Measurements from ENCODE around the gene PNPLA8. TPM values are rescaled to one million over a fixed set of nuclear protein-coding genes. Genes with fewer than 3 reads are reported as not detected.
A peak's percentile ranks its signal among the peaks of the same experiment; 100 is the strongest.

PNPLA8 gene
- polyA plus RNA-seq, 3 donors, result 10.2 to 80.0 (median 55.5) TPM

- peak overlapping the region; percentile 96 to 100 for H3K27ac ChIP-seq (ENCODE audit: low read depth in 1 of 2, low read length in 2 of 2)
- H4K20me1 ChIP-seq (ENCODE audit: insufficient read depth, low read length), result peaks cover 32% of the 10 kb centered on the region
- WGBS (ENCODE audit: insufficient coverage), result no CpG with 5 or more reads among the region's 3 CpGs
- peaks cover 23 to 34% of the 10 kb centered on the region in 2 donors for H3K4me1 ChIP-seq (ENCODE audit: control insufficient read depth in 1 of 2, insufficient read depth in 2 of 2, low read length in 2 of 2)
- H3K36me3 Mint-ChIP-seq, result peaks cover 11 to 14% of the 10 kb centered on the region in 2 donors
- peaks cover 36% of the 10 kb centered on the region for H3K79me2 ChIP-seq (ENCODE audit: insufficient read depth, low read length)
- H2AFZ ChIP-seq (ENCODE audit: insufficient read depth, low read depth, low read length, poor library complexity, severe bottlenecking), result peak overlapping the region; percentile 75
- intact Hi-C loops (cut with micrococcal nuclease), result loop anchor here (2.0 kb wide), 1 partner anchor 42 kb away; the partner anchor contains the start of genes DNAJB9 (in 2 of the 2) and THAP5 (in 2 of the 2)
- H3K27me3 Mint-ChIP-seq (ENCODE audit: low read depth in 3 of 3), result peaks cover 1 to 6% (median 5%) of the 10 kb centered on the region in 3 donors
- H3K4me2 ChIP-seq (replicated peaks; ENCODE audit: extremely low read depth, low read length, poor library complexity, severe bottlenecking), result peak overlapping the region; percentile 72
- peak overlapping the region; percentile 99 for H3K9ac ChIP-seq (ENCODE audit: insufficient read depth, low read length, poor library complexity, severe bottlenecking)
- TF ChIP-seq CTCF (IDR thresholded peaks at IDR 0.05), result no peak
- peak overlapping the region; percentile 79 to 98 (median 82) for H3K4me3 ChIP-seq (replicated peaks in 1 of 3; ENCODE audit: low read depth in 2 of 3, low read length in 3 of 3)
- H3K9me3 Mint-ChIP-seq, result no peaks in the 10 kb centered on the region
- no peaks in the 10 kb centered on the region for H3K9me3 ChIP-seq (replicated peaks in 1 of 2; ENCODE audit: control insufficient read depth in 1 of 2, insufficient read depth in 1 of 2, low read length in 2 of 2)
- H3K4me1 Mint-ChIP-seq, result peaks cover 28% of the 10 kb centered on the region
- H3K36me3 ChIP-seq (replicated peaks in 1 of 2; ENCODE audit: control insufficient read depth in 1 of 2, insufficient read depth in 2 of 2, low read length in 2 of 2), result peaks cover 0 to 8% of the 10 kb centered on the region in 2 donors
- H3K27ac Mint-ChIP-seq, result peak overlapping the region; percentile 99 to 100 (median 100)
- no peaks in the 10 kb centered on the region for H3K27me3 ChIP-seq (ENCODE audit: control insufficient read depth in 2 of 2, insufficient read depth in 2 of 2, low read length in 2 of 2)
- DNase-seq, result no peak
- peak overlapping the region; percentile 96 to 99 for H3K4me3 Mint-ChIP-seq
Observed at GRCh38 chr7:108526768-108527017, 758 bp upstream of the PNPLA8 start.

- peaks cover 45% of the 10 kb centered on the region for H3K79me2 ChIP-seq (ENCODE audit: insufficient read depth, low read length)
- Mint-ChIP-seq H3K4me3 (peak overlapping the region; percentile 96 to 99), H3K27ac (peak overlapping the region; percentile 99 to 100 (median 100)), H3K4me1 (peaks cover 36% of the 10 kb centered on the region), H3K36me3 (peaks cover 21 to 24% of the 10 kb centered on the region in 2 donors), H3K9me3 (no peaks in the 10 kb centered on the region), H3K27me3 (ENCODE audit: low read depth in 3 of 3) (peaks cover 1 to 4% (median 3%) of the 10 kb centered on the region in 3 donors)
- H3K36me3 ChIP-seq (replicated peaks in 1 of 2; ENCODE audit: control insufficient read depth in 1 of 2, insufficient read depth in 2 of 2, low read length in 2 of 2), result peaks cover 4 to 16% of the 10 kb centered on the region in 2 donors
- intact Hi-C loops (cut with micrococcal nuclease), result no loop called here
- peak overlapping the region; percentile 83 for H3K4me2 ChIP-seq (replicated peaks; ENCODE audit: extremely low read depth, low read length, poor library complexity, severe bottlenecking)
- TF ChIP-seq CTCF (IDR thresholded peaks at IDR 0.05), result no peak
- H4K20me1 ChIP-seq (ENCODE audit: insufficient read depth, low read length), result peaks cover 42% of the 10 kb centered on the region
- 0% methylated on average over 19 of the region's 22 CpGs for WGBS (ENCODE audit: insufficient coverage)
- H3K4me3 ChIP-seq (replicated peaks in 1 of 3; ENCODE audit: low read depth in 2 of 3, low read length in 3 of 3), result peak overlapping the region; percentile 82 to 98 (median 82)
- DNase-seq, result peak; percentile 83 to 96 (median 94)
- H3K9ac ChIP-seq (ENCODE audit: insufficient read depth, low read length, poor library complexity, severe bottlenecking), result peak overlapping the region; percentile 99
- no peak overlapping the region for H2AFZ ChIP-seq (ENCODE audit: insufficient read depth, low read depth, low read length, poor library complexity, severe bottlenecking)
- peak overlapping the region; percentile 96 to 100 for H3K27ac ChIP-seq (ENCODE audit: low read depth in 1 of 2, low read length in 2 of 2)
- H3K9me3 ChIP-seq (replicated peaks in 1 of 2; ENCODE audit: control insufficient read depth in 1 of 2, insufficient read depth in 1 of 2, low read length in 2 of 2), result no peaks in the 10 kb centered on the region
- H3K27me3 ChIP-seq (ENCODE audit: control insufficient read depth in 2 of 2, insufficient read depth in 2 of 2, low read length in 2 of 2), result no peaks in the 10 kb centered on the region
- H3K4me1 ChIP-seq (ENCODE audit: control insufficient read depth in 1 of 2, insufficient read depth in 2 of 2, low read length in 2 of 2), result peaks cover 23 to 34% of the 10 kb centered on the region in 2 donors
Observed at GRCh38 chr7:108525327-108525984, 479 bp downstream of the PNPLA8 start.
